KMS-11 (cell line): Measurements from ENCODE around the gene AUTS2.

Experiments
- H2AFZ ChIP-seq: fragments of 200-600 bp; sonication (generic); 2 replicates; pipeline ENCODE4 v1.6.1; 2016; ENCODE audit warnings: antibody characterized with exemption, mixed run types, low read depth
- H3K27ac ChIP-seq: fragments of 200-600 bp; sonication (generic); 2 replicates; pipeline ENCODE4 v1.6.1; 2016; ENCODE audit warnings: mild to moderate bottlenecking, mixed run types
- H3K27me3 ChIP-seq: fragments of 200-600 bp; sonication (generic); 2 replicates; pipeline ENCODE4 v1.6.1; 2017; ENCODE audit warnings: mild to moderate bottlenecking, low read depth, mixed run types, moderate library complexity; ENCODE audit not compliant: insufficient read depth
- H3K36me3 ChIP-seq: fragments of 200-600 bp; sonication (generic); 2 replicates; pipeline ENCODE4 v1.6.1; 2017; ENCODE audit warnings: mild to moderate bottlenecking, mixed run types; ENCODE audit not compliant: insufficient read depth
- H3K4me1 ChIP-seq: fragments of 200-600 bp; sonication (generic); 2 replicates; pipeline ENCODE4 v1.6.1; 2016; ENCODE audit warnings: mild to moderate bottlenecking, low read depth, mixed run types; ENCODE audit not compliant: poor library complexity, severe bottlenecking
- H3K4me2 ChIP-seq: fragments of 200-600 bp; sonication (generic); 2 replicates; pipeline ENCODE4 v1.7.0; 2016; ENCODE audit warnings: mild to moderate bottlenecking, mixed run types
- H3K4me3 ChIP-seq: fragments of 200-600 bp; sonication (generic); IDR thresholded peaks from 2 replicates; pipeline ENCODE4 v1.6.1; 2017; ENCODE audit warnings: low read depth, low read length, mixed read lengths; ENCODE audit not compliant: insufficient read depth
- H3K79me2 ChIP-seq: fragments of 200-600 bp; sonication (generic); 2 replicates; pipeline ENCODE4 v1.6.1; 2016; ENCODE audit warnings: low read depth, mixed run types; ENCODE audit not compliant: insufficient read depth
- H3K9ac ChIP-seq: fragments of 200-600 bp; sonication (generic); 2 replicates; pipeline ENCODE4 v1.6.1; 2016; ENCODE audit warnings: mild to moderate bottlenecking, mixed run types
- H4K20me1 ChIP-seq: fragments of 200-600 bp; sonication (generic); 2 replicates; pipeline ENCODE4 v1.6.1; 2016; ENCODE audit warnings: mild to moderate bottlenecking, mixed run types; ENCODE audit not compliant: insufficient read depth
- TF ChIP-seq, protein P1 (sequence below): fragments of 200-600 bp; sonication (generic); conservative IDR thresholded peaks from 2 replicates; pipeline ENCODE4 v1.6.1; 2017; ENCODE audit warnings: low read depth, mild to moderate bottlenecking, antibody characterized with exemption, low read length, moderate library complexity, mixed read lengths

The AUTS2 gene

DNA sequence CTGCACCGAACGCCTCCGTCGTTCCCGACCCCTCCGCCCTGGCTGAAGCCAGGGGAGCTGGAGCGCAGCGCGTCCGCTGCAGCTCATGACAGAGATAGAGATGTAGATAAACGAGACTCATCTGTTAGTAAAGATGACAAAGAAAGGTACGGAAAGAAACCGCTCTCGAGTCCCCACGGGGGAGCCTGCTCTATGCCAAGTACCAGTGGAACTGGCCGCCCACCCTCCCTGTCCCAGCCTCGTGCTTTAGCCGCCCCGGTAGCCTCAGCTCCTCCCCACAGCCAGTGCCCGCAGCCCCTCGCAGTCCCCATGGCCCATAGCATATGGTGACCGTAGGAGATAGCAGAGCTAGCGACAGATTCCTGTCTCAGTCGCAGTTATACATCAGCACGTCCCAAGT, 1189.0 kb downstream of the AUTS2 start:
- Histone ChIP-seq H3K9ac (no peak overlapping the region), H3K79me2 (peaks cover 7% of the 10 kb centered on the region; the same call in 1 of the 2 replicates), H3K36me3 (peaks cover 42% of the 10 kb centered on the region; the same call in 1 of the 2 replicates), H3K4me2 (no peak overlapping the region), H4K20me1 (no peaks in the 10 kb centered on the region), H3K4me1 (peaks cover 26% of the 10 kb centered on the region), H3K27ac (no peak overlapping the region), H3K4me3 (no peak overlapping the region), H2AFZ (no peak overlapping the region), H3K27me3 (no peaks in the 10 kb centered on the region)
- TF ChIP-seq, protein P1, sequence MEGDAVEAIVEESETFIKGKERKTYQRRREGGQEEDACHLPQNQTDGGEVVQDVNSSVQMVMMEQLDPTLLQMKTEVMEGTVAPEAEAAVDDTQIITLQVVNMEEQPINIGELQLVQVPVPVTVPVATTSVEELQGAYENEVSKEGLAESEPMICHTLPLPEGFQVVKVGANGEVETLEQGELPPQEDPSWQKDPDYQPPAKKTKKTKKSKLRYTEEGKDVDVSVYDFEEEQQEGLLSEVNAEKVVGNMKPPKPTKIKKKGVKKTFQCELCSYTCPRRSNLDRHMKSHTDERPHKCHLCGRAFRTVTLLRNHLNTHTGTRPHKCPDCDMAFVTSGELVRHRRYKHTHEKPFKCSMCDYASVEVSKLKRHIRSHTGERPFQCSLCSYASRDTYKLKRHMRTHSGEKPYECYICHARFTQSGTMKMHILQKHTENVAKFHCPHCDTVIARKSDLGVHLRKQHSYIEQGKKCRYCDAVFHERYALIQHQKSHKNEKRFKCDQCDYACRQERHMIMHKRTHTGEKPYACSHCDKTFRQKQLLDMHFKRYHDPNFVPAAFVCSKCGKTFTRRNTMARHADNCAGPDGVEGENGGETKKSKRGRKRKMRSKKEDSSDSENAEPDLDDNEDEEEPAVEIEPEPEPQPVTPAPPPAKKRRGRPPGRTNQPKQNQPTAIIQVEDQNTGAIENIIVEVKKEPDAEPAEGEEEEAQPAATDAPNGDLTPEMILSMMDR = no peak

DNA sequence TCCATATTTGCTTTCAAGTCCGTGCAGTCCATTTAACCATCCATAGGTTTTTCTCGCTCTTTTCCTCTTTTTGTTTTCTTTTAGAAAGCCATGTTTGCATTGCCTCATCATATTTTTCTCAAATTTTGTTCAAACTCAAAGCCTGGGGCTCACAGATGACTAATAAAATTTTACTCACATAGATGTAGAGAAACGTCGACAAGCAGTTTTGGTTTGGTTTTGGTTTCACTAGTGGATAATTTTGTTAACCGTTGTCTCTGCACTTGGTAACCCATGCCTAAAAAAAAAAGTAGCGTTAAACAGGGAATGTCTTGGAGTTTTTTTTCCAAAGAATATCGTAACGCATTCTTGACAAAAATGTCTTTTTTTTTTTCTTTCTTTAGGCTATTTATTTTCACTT, 1189.5 kb downstream of the AUTS2 start:
- TF ChIP-seq, protein P1 = no peak
- H3K36me3 ChIP-seq = peaks cover 41% of the 10 kb centered on the region; the same call in 1 of the 2 replicates
- H3K4me2 ChIP-seq = no peak overlapping the region
- H3K9ac ChIP-seq = no peak overlapping the region
- H3K27ac ChIP-seq = no peak overlapping the region
- H4K20me1 ChIP-seq = no peaks in the 10 kb centered on the region
- no peak overlapping the region for H2AFZ ChIP-seq
- H3K4me1 ChIP-seq = peaks cover 26% of the 10 kb centered on the region
- no peak overlapping the region for H3K4me3 ChIP-seq
- H3K27me3 ChIP-seq = no peaks in the 10 kb centered on the region
- peaks cover 7% of the 10 kb centered on the region; the same call in 1 of the 2 replicates for H3K79me2 ChIP-seq

DNA sequence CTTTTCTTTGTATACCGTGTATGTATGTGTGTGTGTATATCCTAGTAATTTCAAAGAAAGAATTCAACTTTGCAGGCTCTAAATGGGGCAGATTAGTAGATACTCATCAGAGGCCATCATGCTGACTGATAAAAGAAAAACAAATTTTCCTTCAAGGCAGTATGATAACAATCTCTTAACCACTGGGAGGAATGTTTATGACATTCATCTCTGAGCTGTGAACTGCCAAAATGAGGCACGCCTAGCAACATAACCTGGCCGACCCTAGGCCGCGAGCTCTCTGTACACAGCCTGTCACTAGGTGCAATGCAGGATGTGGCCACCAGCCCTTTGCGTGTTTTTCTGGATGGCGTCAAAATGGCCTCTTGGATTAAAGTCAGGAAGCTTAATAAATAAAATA, 1190.0 kb downstream of the AUTS2 start:
- no peaks in the 10 kb centered on the region for H4K20me1 ChIP-seq
- no peak overlapping the region for H2AFZ ChIP-seq
- no peak overlapping the region for H3K4me3 ChIP-seq
- no peak overlapping the region for H3K9ac ChIP-seq
- H3K79me2 ChIP-seq = peaks cover 7% of the 10 kb centered on the region; the same call in 1 of the 2 replicates
- no peak overlapping the region for H3K4me2 ChIP-seq
- no peaks in the 10 kb centered on the region for H3K27me3 ChIP-seq
- peaks cover 41% of the 10 kb centered on the region; the same call in 1 of the 2 replicates for H3K36me3 ChIP-seq
- TF ChIP-seq, protein P1 = no peak
- peaks cover 26% of the 10 kb centered on the region for H3K4me1 ChIP-seq
- H3K27ac ChIP-seq = no peak overlapping the region

DNA sequence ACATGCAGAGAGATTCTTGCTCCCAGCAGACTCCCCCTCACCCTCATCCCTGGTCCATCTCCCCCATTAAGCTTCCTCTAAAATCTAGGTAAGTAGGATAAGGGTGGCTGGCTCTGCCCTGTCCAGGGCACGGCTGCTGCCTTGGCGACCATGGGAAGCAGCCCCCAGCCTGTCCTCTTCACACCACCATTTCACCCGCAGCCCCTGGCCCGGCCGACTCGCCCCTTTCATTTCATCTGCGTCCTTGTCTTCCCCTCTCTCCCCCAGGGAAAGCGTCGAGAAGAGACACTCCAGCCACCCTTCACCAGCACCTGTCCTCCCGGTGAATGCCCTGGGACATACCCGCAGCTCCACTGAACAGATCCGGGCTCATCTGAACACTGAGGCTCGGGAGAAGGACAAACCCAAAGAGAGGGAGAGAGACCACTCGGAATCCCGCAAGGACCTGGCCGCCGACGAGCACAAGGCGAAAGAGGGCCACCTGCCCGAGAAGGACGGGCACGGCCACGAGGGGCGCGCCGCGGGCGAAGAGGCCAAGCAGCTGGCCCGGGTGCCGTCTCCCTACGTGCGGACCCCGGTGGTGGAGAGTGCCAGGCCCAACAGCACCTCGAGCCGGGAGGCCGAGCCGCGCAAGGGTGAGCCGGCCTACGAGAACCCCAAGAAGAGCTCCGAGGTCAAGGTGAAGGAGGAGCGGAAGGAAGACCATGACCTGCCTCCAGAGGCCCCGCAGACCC, 1191.4 kb downstream of the AUTS2 start:
- TF ChIP-seq, protein P1 = no peak
- Histone ChIP-seq H3K27me3 (no peaks in the 10 kb centered on the region), H3K36me3 (peaks cover 31% of the 10 kb centered on the region; the same call in 1 of the 2 replicates), H3K4me3 (no peak overlapping the region), H4K20me1 (no peaks in the 10 kb centered on the region), H3K9ac (no peak overlapping the region), H2AFZ (no peak overlapping the region), H3K79me2 (no peaks in the 10 kb centered on the region; the same call in 1 of the 2 replicates), H3K27ac (no peak overlapping the region), H3K4me2 (no peak overlapping the region), H3K4me1 (peaks cover 26% of the 10 kb centered on the region)
